Right lobe of liver (tissue), 6 donors: Measurements from ENCODE around the gene ARRDC4. TPM values are rescaled to one million over a fixed set of nuclear protein-coding genes. Genes with fewer than 3 reads are reported as not detected.

Experiments used
- ATAC-seq, 4 donors: fragments of 200-7000 bp; cut with Tn5 transposase; one replicate each; pipeline ENCODE4 v1.9.1; 2020; ENCODE audit warnings: mild to moderate bottlenecking in 4 of 4, moderate library complexity in 4 of 4
- DNase-seq, 3 donors: peaks; one replicate each; pipeline ENCODE4 v3.0.0-alpha.2; 2020
- H3K27ac ChIP-seq, 3 donors: fragments of 200-600 bp; one replicate each; pipeline ENCODE4 v1.8.0; 2022
- H3K27me3 ChIP-seq, 2 donors: fragments of 200-600 bp; one replicate each; pipeline ENCODE4 v1.8.0; 2022
- H3K36me3 ChIP-seq, 4 donors: fragments of 200-600 bp; sonication (generic) in 1 of 4; one replicate each; pipeline versions ENCODE4 v1.5.1 to v1.8.0; 2017 to 2022; ENCODE audit warnings: control low read depth in 1 of 4
- H3K4me1 ChIP-seq, 4 donors: fragments of 200-600 bp; sonication (generic) in 1 of 4; one replicate each; pipeline versions ENCODE4 v1.5.1 to v1.8.0; 2017 to 2022; ENCODE audit warnings: control low read depth in 1 of 4
- H3K4me3 ChIP-seq, 3 donors: fragments of 200-600 bp; one replicate each; pipeline ENCODE4 v1.8.0; 2022
- H3K9me3 ChIP-seq, 4 donors: fragments of 200-600 bp; sonication (generic) in 1 of 4; one replicate each; pipeline versions ENCODE4 v1.5.1 to v1.8.0; 2017 to 2022; ENCODE audit warnings: control low read depth in 1 of 4
- CTCF ChIP-seq, 4 donors: fragments of 200-600 bp in 3 of 4; fragments of 450-650 bp in 1 of 4; IDR thresholded peaks; one replicate each; pipeline versions ENCODE4 v1.5.1 to v1.8.0; 2016 to 2022; ENCODE audit warnings: antibody characterized with exemption in 4 of 4, mild to moderate bottlenecking in 2 of 4
- POLR2A ChIP-seq: fragments of 450-650 bp; IDR thresholded peaks from one replicate; pipeline ENCODE4 v1.6.1; 2017; ENCODE audit warnings: antibody characterized with exemption, mild to moderate bottlenecking
- WGBS: methylation state at CpG from one replicate; pipeline ENCODE4 v1.1.6; 2018; ENCODE audit warnings: low coverage, low lambda C conversion rate; ENCODE audit not compliant: insufficient coverage; ENCODE audit errors: missing lambda C conversion rate; 5-methylcytosine and 5-hydroxymethylcytosine counted together
- intact Hi-C, 2 donors: fragments of 100-400 bp; cut with DNase I; formaldehyde crosslinking; loops; one replicate each; pipeline versions ENCODE4 v1.11.2 to v1.14.1; 2022
- total RNA-seq, 6 experiments: library from RNA; depleted of rRNA in 2 of 6; stranded (reverse); fragments of >200 nt in 2 of 6; fragmentation: NEBNext Ultra II Directional in 3 of 6; extraction: Animal tissue kit (Norgen Biotek cat#: 25700) in 3 of 6; gene quantifications; one replicate each; pipeline versions ENCODE4 v1.1.0 to v1.2.4, GENCODE V29; 2016 to 2023
- donor health status: DM: no; HTN: yes; CAD: no.
- donor health status: DM: no; HTN: no; CAD: no.
- donor health status: DM: no; HTN: no; CAD: no.
- donor health status: DM: no; HTN: yes; CAD: no.
- donor health status: DM: no; HTN: yes; CAD: no.

Gene ARRDC4
- total RNA-seq, 6 experiments from 2014 or later: 5.0 to 17.4 (median 12.7) TPM

- Histone ChIP-seq H3K27me3 (no peaks in the 10 kb centered on the region), H3K4me1 (peaks cover 0 to 20% (median 7%) of the 10 kb centered on the region in 4 donors), H3K36me3 (peaks cover 0 to 10% (median 8%) of the 10 kb centered on the region in 4 donors), H3K9me3 (no peaks in the 10 kb centered on the region), H3K27ac (no peak overlapping the region), H3K4me3 (no peak overlapping the region)
- TF ChIP-seq CTCF (IDR thresholded peaks at IDR 0.05) (no peak), POLR2A (no peak)
- no peak for DNase-seq
- 63% methylated on average over 8 of the region's 8 CpGs for WGBS
- intact Hi-C loops: no loop called here
- ATAC-seq: no peak
Observed at GRCh38 chr15:97976129-97976528, 15.6 kb downstream of the ARRDC4 start.

- WGBS: 71% methylated on average over 10 of the region's 10 CpGs
- Histone ChIP-seq H3K4me3 (no peak overlapping the region), H3K27ac (peak overlapping the region in 1 of 3 donors; percentile 26), H3K4me1 (peaks cover 0 to 28% (median 7%) of the 10 kb centered on the region in 4 donors), H3K27me3 (no peaks in the 10 kb centered on the region), H3K9me3 (no peaks in the 10 kb centered on the region), H3K36me3 (peaks cover 0 to 2% (median under 1%) of the 10 kb centered on the region in 4 donors)
- ATAC-seq: peak in 1 of 4 donors; percentile 34
- TF ChIP-seq POLR2A: no peak
- no peak for TF ChIP-seq CTCF (IDR thresholded peaks at IDR 0.05)
- intact Hi-C loops: no loop called here
- no peak for DNase-seq
Observed at GRCh38 chr15:97976766-97977503, 16.4 kb downstream of the ARRDC4 start.

GRCh38 chr15:97977734-97978133 is 17.2 kb downstream of the ARRDC4 start:
- TF ChIP-seq POLR2A (no peak), CTCF (IDR thresholded peaks at IDR 0.05) (no peak)
- H3K27me3 ChIP-seq: no peaks in the 10 kb centered on the region
- H3K36me3 ChIP-seq: no peaks in the 10 kb centered on the region
- no peaks in the 10 kb centered on the region for H3K9me3 ChIP-seq
- peaks cover 0 to 34% (median 8%) of the 10 kb centered on the region in 4 donors for H3K4me1 ChIP-seq
- DNase-seq: no peak
- intact Hi-C loops: no loop called here
- WGBS: 58% methylated on average over 8 of the region's 8 CpGs
- no peak overlapping the region for H3K4me3 ChIP-seq
- H3K27ac ChIP-seq: peak overlapping the region in 1 of 3 donors; percentile 26
- peak in 2 of 4 donors; percentile 28 to 48 for ATAC-seq

- ATAC-seq (peak; percentile 88 to 97 (median 94)), DNase-seq (peak; percentile 63 to 89 (median 81))
- 51% methylated on average over 4 of the region's 4 CpGs for WGBS
- intact Hi-C loops: no loop called here
- TF ChIP-seq CTCF (IDR thresholded peaks at IDR 0.05): no peak
- TF ChIP-seq POLR2A: no peak
- H3K27me3 ChIP-seq: no peaks in the 10 kb centered on the region
- H3K9me3 ChIP-seq: no peaks in the 10 kb centered on the region
- H3K4me1 ChIP-seq: peaks cover 0 to 37% (median 10%) of the 10 kb centered on the region in 4 donors
- H3K4me3 ChIP-seq: no peak overlapping the region
- no peaks in the 10 kb centered on the region for H3K36me3 ChIP-seq
- peak overlapping the region; percentile 56 to 89 (median 66) for H3K27ac ChIP-seq
Observed at GRCh38 chr15:97978401-97979139, 18.1 kb downstream of the ARRDC4 start.
